Muscle of arm (tissue), 12 donors: ENCODE data around the gene OR2V1. TPM values are rescaled to one million over a fixed set of nuclear protein-coding genes. Genes with fewer than 3 reads are reported as not detected.

Experiments used
- polyA plus RNA-seq, 12 donors: library from polyadenylated mRNA; unstranded; fragments of 120-200 nt; gene quantifications; one replicate each; pipeline ENCODE4 v1.2.1, GENCODE V29; 2013; ENCODE audit not compliant: insufficient read length in 12 of 12

OR2V1 gene
- polyA plus RNA-seq, 12 donors, result not detected

Other genes with a start within 250 kb of the OR2V1 start
- gene BTNL8, start 232.0 kb downstream of the OR2V1 start, polyA plus RNA-seq, result 10 to 100 TPM in 1 of 12 donors, under 1 TPM in 3, not detected in 8; 0.15 to 16.1 (median 0.21) TPM
- gene BTNL3, start 142.3 kb downstream of the OR2V1 start, polyA plus RNA-seq, result 1 to 10 TPM in 1 of 12 donors, under 1 TPM in 3, not detected in 8; 0.07 to 7.2 (median 0.13) TPM
- gene BTNL9, start 90.9 kb downstream of the OR2V1 start, polyA plus RNA-seq, result 10 to 100 TPM in 8 of 12 donors, 1 to 10 TPM in 3, not detected in 1; 6.2 to 20.8 (median 13.6) TPM
- gene OR2V2, start 16.4 kb upstream of the OR2V1 start, polyA plus RNA-seq, result under 1 TPM in 2 of 12 donors, not detected in 10; 0.04 to 0.07 TPM
- 10 to 100 TPM in 9 of 12 donors, 1 to 10 TPM in 2, not detected in 1; 2.3 to 24.0 (median 13.9) TPM for gene TRIM7, start 74.0 kb upstream of the OR2V1 start, polyA plus RNA-seq
- gene TRIM41, start 92.1 kb upstream of the OR2V1 start, polyA plus RNA-seq, result 10 to 100 TPM in 11 of 12 donors, not detected in 1; 13.1 to 23.2 (median 16.6) TPM
- 1,000 to 10,000 TPM in 11 of 12 donors, 100 to 1,000 TPM in 1; 840 to 3,401 (median 2,996) TPM for gene RACK1, start 112.7 kb upstream of the OR2V1 start, polyA plus RNA-seq
- 10 to 100 TPM in 8 of 12 donors, 1 to 10 TPM in 3, not detected in 1; 9.1 to 30.5 (median 20.4) TPM for gene TRIM52, start 130.0 kb upstream of the OR2V1 start, polyA plus RNA-seq
- gene OR4F3, start 236.1 kb upstream of the OR2V1 start, polyA plus RNA-seq, result not detected